Measurements from ENCODE around the gene NBR1. TPM values are rescaled to one million over a fixed set of nuclear protein-coding genes. Genes with fewer than 3 reads are reported as not detected.
A peak's percentile ranks its signal among the peaks of the same experiment; 100 is the strongest.

NBR1 gene
- total and polyA plus RNA-seq, 2 of the 8 experiments (the other 6 are each of a cell fraction or from before 2014, with no cell fraction given), result 13.5 to 36.0 TPM

DNA sequence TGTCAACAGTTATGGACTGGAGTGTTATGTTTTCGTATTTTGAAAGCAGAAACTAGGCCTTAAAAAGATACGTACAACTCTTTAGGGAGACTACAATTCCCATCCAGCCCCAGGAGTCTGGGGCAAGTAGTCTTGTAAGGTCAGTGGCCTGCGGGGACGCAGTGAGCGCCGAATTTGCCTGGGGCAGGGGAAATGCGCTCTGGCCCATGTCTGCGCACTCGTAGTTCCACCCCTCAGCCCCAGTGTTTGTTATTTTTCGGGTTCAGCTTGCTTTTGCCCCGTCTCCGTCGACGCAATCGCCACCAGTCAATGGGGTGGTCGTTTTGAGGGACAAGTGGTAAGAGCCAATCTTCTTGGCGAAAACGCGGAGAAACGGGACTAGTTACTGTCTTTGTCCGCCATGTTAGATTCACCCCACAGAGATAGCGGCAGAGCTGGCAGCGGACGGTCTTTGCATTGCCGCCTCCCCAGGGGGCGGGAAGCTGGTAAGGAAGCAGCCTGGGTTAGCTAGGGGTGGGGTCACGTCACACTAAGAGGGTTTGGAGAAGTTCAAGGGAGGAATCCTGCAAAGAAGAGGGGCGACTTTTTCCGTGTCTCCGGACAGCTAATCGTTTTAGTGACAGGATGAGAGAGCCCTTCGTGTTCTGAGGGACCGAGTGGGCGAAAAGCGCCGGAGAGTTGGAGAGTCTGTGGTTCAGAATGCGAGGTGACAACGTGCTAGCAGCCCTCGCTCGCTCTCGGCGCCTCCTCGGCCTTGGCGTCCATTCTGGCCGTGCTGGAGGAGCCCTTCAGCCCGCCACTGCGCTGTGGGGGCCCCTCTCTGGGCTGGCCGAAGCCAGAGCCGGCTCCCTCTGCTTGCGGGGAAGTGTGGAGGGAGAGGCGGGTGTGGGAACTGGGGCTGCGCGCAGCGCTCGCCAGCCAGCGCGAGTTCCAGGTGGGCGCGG, 44.8 kb upstream of the NBR1 start:
- Histone ChIP-seq H3K9me3 (ENCODE audit: insufficient read depth in 2 of 2, low read depth in 1 of 2, low read length in 1 of 2) (peaks cover 0 to 7% of the 10 kb centered on the region in 2 experiments; a peak in 1 of 4 replicates), H3K4me1 (replicated peaks in 1 of 4; ENCODE audit: control insufficient read depth in 3 of 4, insufficient read depth in 4 of 4, low read length in 3 of 4) (peaks cover 0 to 4% (median 3%) of the 10 kb centered on the region in 4 experiments; a peak in 4 of 7 replicates), H2BK5ac (ENCODE audit: low read depth, low read length) (peak overlapping the region; percentile 76), H3K9ac (replicated peaks in 1 of 4; ENCODE audit: extremely low read depth in 1 of 4, low read depth in 3 of 4, low read length in 3 of 4) (peak overlapping the region in 3 of 4 experiments; percentile 62 to 96 (median 82); a peak in 6 of 7 replicates), H3K4me3 (ENCODE audit: extremely low read depth in 1 of 4, insufficient read depth in 2 of 4, low read depth in 3 of 4, low read length in 4 of 4) (peak overlapping the region; percentile 81 to 99 (median 82)), H3K4ac (replicated peaks; ENCODE audit: insufficient read length, low read depth, low read length) (no peak overlapping the region), H3K27ac (ENCODE audit: low read depth, low read length) (peak overlapping the region; percentile 81), H3K56ac (replicated peaks; ENCODE audit: insufficient read length, low read depth, low read length) (no peak overlapping the region), H3K79me2 (ENCODE audit: control insufficient read depth in 1 of 2, insufficient read depth in 2 of 2, low read length in 2 of 2) (peaks cover 0 to 30% of the 10 kb centered on the region in 2 experiments; a peak in 2 of 4 replicates), H3K27me3 (replicated peaks in 1 of 4; ENCODE audit: control insufficient read depth in 3 of 4, extremely low read depth in 1 of 4, insufficient read depth in 3 of 4, low read length in 3 of 4) (no peaks in the 10 kb centered on the region), H3K14ac (ENCODE audit: insufficient read length) (no peak overlapping the region), H3K23ac (ENCODE audit: insufficient read length) (no peak overlapping the region), H3K36me3 (ENCODE audit: control insufficient read depth in 2 of 4, insufficient read depth in 4 of 4, low read length in 3 of 4) (peaks cover 0 to 10% (median 6%) of the 10 kb centered on the region in 4 experiments; a peak in 4 of 8 replicates), H4K20me1 (replicated peaks in 1 of 2; ENCODE audit: control insufficient read depth in 1 of 2, insufficient read depth in 2 of 2, low read length in 2 of 2) (no peaks in the 10 kb centered on the region), H2AK5ac (ENCODE audit: low read depth, low read length) (peak overlapping the region; percentile 87), H3K18ac (ENCODE audit: extremely low read depth, low read length) (no peak overlapping the region), H3K4me2 (ENCODE audit: insufficient read depth in 1 of 2, low read depth in 2 of 2, low read length in 2 of 2) (peak overlapping the region; percentile 85 to 94), H4K91ac (replicated peaks; ENCODE audit: insufficient read length, low read length) (no peak overlapping the region), H3K79me1 (ENCODE audit: low read depth, low read length) (no peaks in the 10 kb centered on the region; the same call in 1 of the 2 replicates), H2BK12ac (ENCODE audit: low read depth, low read length) (peak overlapping the region; percentile 70; the same call in 1 of the 2 replicates), H2BK20ac (ENCODE audit: low read length) (no peak overlapping the region), H3K23me2 (ENCODE audit: low read depth, low read length) (peaks cover 6% of the 10 kb centered on the region), H2BK120ac (replicated peaks; ENCODE audit: low read depth, low read length) (no peak overlapping the region), H4K5ac (ENCODE audit: insufficient read length, low read depth, low read length) (no peak overlapping the region), H4K8ac (ENCODE audit: extremely low read depth, insufficient read depth, low read length) (peak overlapping the region; percentile 90; the same call in 1 of the 2 replicates), H2BK15ac (ENCODE audit: low read length) (no peak overlapping the region), H2AFZ (ENCODE audit: low read length) (no peak overlapping the region)
- ChIA-PET CTCF (ENCODE audit: partially characterized antibody) (interaction anchor here (0.8 to 1.2 kb wide), 2 partner anchors 11 to 102 kb away, joined by 3 to 4 read pairs; no protein-coding TSS in a partner anchor), POLR2A (ENCODE audit: partially characterized antibody) (interaction anchor here (0.7 to 5.5 kb wide), 13 partner anchors 11 to 189 kb away, joined by 3 to 29 read pairs (median 7); partner anchors contain the start of genes NBR1, RPL27 and VAT1)
- TF ChIP-seq TEAD4 (IDR thresholded peaks at IDR 0.05; ENCODE audit: low read depth, low read length), result no peak
- TF ChIP-seq YY1 (IDR thresholded peaks at IDR 0.05; ENCODE audit: low read depth, low read length), result peak; percentile 29; the same call in 1 of the 2 replicates
- WGBS, 2 experiments (ENCODE audit: extremely low coverage in 1 of 2, insufficient coverage in 1 of 2, insufficient read length in 1 of 2, insufficient replicate concordance in 2 of 2, low coverage in 1 of 2, low lambda C conversion rate in 2 of 2, missing lambda C conversion rate in 1 of 2), result 88% methylated on average over 46 of the region's 59 CpGs; no CpG with 5 or more reads in 1 of the 2 experiments
- DNase-seq (ENCODE audit: low read depth in 1 of 2, low spot score in 2 of 2), result no peak
- no peak for FAIRE-seq
